Gastroesophageal sphincter (tissue), 3 donors: ENCODE measurements around the gene PRKCZ.

Experiments
- CTCF ChIP-seq, 4 experiments: fragments of 200-600 bp in 2 of 4; fragments of 450-650 bp in 2 of 4; sonication (generic) in 1 of 4; IDR thresholded peaks; one replicate each; pipeline ENCODE4 v1.5.1; 2017 to 2019; ENCODE audit warnings: antibody characterized with exemption in 4 of 4, mild to moderate bottlenecking in 2 of 4, moderate library complexity in 2 of 4
- EP300 ChIP-seq: sonication (generic); formaldehyde crosslinking; IDR thresholded peaks from one replicate; pipeline ENCODE4 v1.6.1; 2017; ENCODE audit warnings: antibody characterized with exemption, mild to moderate bottlenecking
- POLR2A ChIP-seq, 2 donors: fragments of 450-650 bp; IDR thresholded peaks; one replicate each; pipeline ENCODE4 v1.6.1; 2017; ENCODE audit warnings: antibody characterized with exemption in 2 of 2, mild to moderate bottlenecking in 2 of 2, moderate library complexity in 1 of 2
- POLR2AphosphoS5 ChIP-seq: sonication (generic); formaldehyde crosslinking; IDR thresholded peaks from one replicate; pipeline ENCODE4 v1.6.1; 2017; ENCODE audit warnings: antibody characterized with exemption

- TF ChIP-seq CTCF (IDR thresholded peaks at IDR 0.05) (no peak), POLR2AphosphoS5 (no peak), POLR2A (IDR thresholded peaks at IDR 0.05) (no peak), EP300 (no peak)
These were observed at the start of gene PRKCZ for GRCh38 chr1:2049718-2050431.
